Thyroid gland (tissue), 4 donors: ENCODE data around the gene PARD3B. TPM values are rescaled to one million over a fixed set of nuclear protein-coding genes. Genes with fewer than 3 reads are reported as not detected.

Source experiments
- DNase-seq, 2 donors: peaks; one replicate each; pipeline ENCODE4 v3.0.0-alpha.2; 2019
- H3K27ac ChIP-seq, 3 donors: fragments of 200-600 bp; sonication (generic); 1 replicate in 2 of 3; 2 replicates in 1 of 3; pipeline ENCODE4 v1.5.1; 2016 to 2019; ENCODE audit warnings: mild to moderate bottlenecking in 1 of 3, moderate library complexity in 1 of 3
- H3K27me3 ChIP-seq: fragments of 200-600 bp; sonication (generic); one replicate; pipeline ENCODE4 v1.5.1; 2019
- H3K36me3 ChIP-seq, 2 donors: fragments of 200-600 bp; sonication (generic); one replicate each; pipeline ENCODE4 v1.5.1; 2016 to 2019
- H3K4me1 ChIP-seq, 2 donors: fragments of 200-600 bp; sonication (generic); one replicate each; pipeline ENCODE4 v1.5.1; 2017 to 2019
- H3K4me3 ChIP-seq, 3 donors: fragments of 200-600 bp; sonication (generic); replicated peaks in 1 of 3; 1 replicate in 2 of 3; 2 replicates in 1 of 3; pipeline ENCODE4 v1.5.1; 2016; ENCODE audit warnings: mild to moderate bottlenecking in 1 of 3
- H3K9me3 ChIP-seq: fragments of 200-600 bp; sonication (generic); one replicate; pipeline ENCODE4 v1.5.1; 2017
- CTCF ChIP-seq, 6 experiments: fragments of 200-600 bp in 3 of 6; fragments of 450-650 bp in 3 of 6; sonication (generic) in 3 of 6; IDR thresholded peaks; one replicate each; pipeline ENCODE4 v1.5.1; 2016 to 2019; ENCODE audit warnings: antibody characterized with exemption in 6 of 6, mild to moderate bottlenecking in 2 of 6, inconsistent platforms in 1 of 6, moderate library complexity in 1 of 6
- POLR2A ChIP-seq, 2 donors: fragments of 450-650 bp; IDR thresholded peaks; one replicate each; pipeline ENCODE4 v1.6.1; 2017; ENCODE audit warnings: antibody characterized with exemption in 2 of 2, mild to moderate bottlenecking in 2 of 2, moderate library complexity in 1 of 2
- WGBS, 2 donors: methylation state at CpG; one replicate each; pipeline ENCODE4 v1.1.5; 2017; 5-methylcytosine and 5-hydroxymethylcytosine counted together
- intact Hi-C: fragments of 100-400 bp; cut with DNase I; formaldehyde crosslinking; loops from one replicate; pipeline ENCODE4 v1.15.1; 2023
- total RNA-seq, 4 donors: library from RNA; depleted of rRNA; stranded (reverse); fragments of >200 nt; gene quantifications; one replicate each; pipeline ENCODE4 v1.2.3, GENCODE V29; 2016

The PARD3B gene
- total RNA-seq, 4 donors from 2014 or later, result 27.0 to 43.4 (median 34.6) TPM

DNA sequence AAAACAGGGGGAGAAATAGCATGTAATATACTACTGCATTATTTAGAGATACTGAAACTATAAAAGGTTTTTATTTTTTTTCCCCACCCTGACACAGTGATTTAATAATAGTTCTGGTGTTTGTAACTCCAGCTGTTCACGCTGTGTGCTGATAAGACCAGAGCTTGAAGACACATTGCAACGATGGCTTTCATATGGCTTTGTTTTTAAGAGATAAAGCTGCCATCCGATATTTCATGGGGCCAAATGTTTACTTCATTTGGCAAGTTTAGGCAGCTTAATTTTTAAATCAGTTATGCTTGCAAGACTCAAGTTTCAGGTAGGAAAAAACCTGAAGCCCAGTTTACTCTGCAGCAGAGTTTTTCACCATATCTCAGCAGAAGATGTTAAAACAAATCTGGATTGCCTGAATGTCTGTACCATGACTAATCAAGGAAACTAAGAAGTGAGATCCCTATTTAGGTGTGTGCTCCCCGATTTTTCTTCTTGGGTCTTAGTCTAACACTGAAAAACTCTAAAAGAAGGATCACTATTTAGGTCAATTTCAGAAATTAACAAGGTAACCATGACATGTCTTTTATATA, 508.6 kb downstream of the PARD3B start:
- Histone ChIP-seq H3K36me3 (no peaks in the 10 kb centered on the region), H3K9me3 (no peaks in the 10 kb centered on the region), H3K4me1 (no peaks in the 10 kb centered on the region), H3K27ac (no peak overlapping the region), H3K27me3 (no peaks in the 10 kb centered on the region), H3K4me3 (no peak overlapping the region)
- DNase-seq, result no peak
- TF ChIP-seq CTCF (IDR thresholded peaks at IDR 0.05), result no peak
- no peak for TF ChIP-seq POLR2A (IDR thresholded peaks at IDR 0.05)
- 78 to 82% methylated on average over 4 of the region's 4 CpGs for WGBS, 2 donors
- intact Hi-C loops, result no loop called here

GRCh38 chr2:205054789-205055188, 509.5 kb downstream of the PARD3B start:
- Histone ChIP-seq H3K4me3 (no peak overlapping the region), H3K9me3 (no peaks in the 10 kb centered on the region), H3K4me1 (no peaks in the 10 kb centered on the region), H3K27ac (no peak overlapping the region), H3K36me3 (no peaks in the 10 kb centered on the region), H3K27me3 (no peaks in the 10 kb centered on the region)
- 88 to 91% methylated on average over 4 of the region's 4 CpGs for WGBS, 2 donors
- TF ChIP-seq CTCF (IDR thresholded peaks at IDR 0.05) (no peak), POLR2A (IDR thresholded peaks at IDR 0.05) (no peak)
- intact Hi-C loops, result no loop called here
- DNase-seq, result no peak

- no peak for DNase-seq
- intact Hi-C loops, result no loop called here
- no peaks in the 10 kb centered on the region for H3K27me3 ChIP-seq
- H3K4me1 ChIP-seq, result no peaks in the 10 kb centered on the region
- WGBS, 2 donors, result 79 to 80% methylated on average over 2 of the region's 2 CpGs
- no peak overlapping the region for H3K4me3 ChIP-seq
- no peak overlapping the region for H3K27ac ChIP-seq
- TF ChIP-seq POLR2A (IDR thresholded peaks at IDR 0.05) (no peak), CTCF (IDR thresholded peaks at IDR 0.05) (no peak)
- H3K36me3 ChIP-seq, result no peaks in the 10 kb centered on the region
- no peaks in the 10 kb centered on the region for H3K9me3 ChIP-seq
Measured at GRCh38 chr2:205055251-205055650, 510.0 kb downstream of the PARD3B start.

GRCh38 chr2:205056151-205056561, 510.9 kb downstream of the PARD3B start:
- WGBS, 2 donors, result 77 to 81% methylated on average over 6 of the region's 6 CpGs
- Histone ChIP-seq H3K36me3 (no peaks in the 10 kb centered on the region), H3K27ac (no peak overlapping the region), H3K4me1 (no peaks in the 10 kb centered on the region), H3K4me3 (no peak overlapping the region), H3K27me3 (no peaks in the 10 kb centered on the region), H3K9me3 (no peaks in the 10 kb centered on the region)
- no peak for DNase-seq
- TF ChIP-seq CTCF (IDR thresholded peaks at IDR 0.05), result no peak
- no peak for TF ChIP-seq POLR2A (IDR thresholded peaks at IDR 0.05)
- intact Hi-C loops, result no loop called here

- 97 to 98% methylated on average over 2 of the region's 2 CpGs for WGBS, 2 donors
- no peaks in the 10 kb centered on the region for H3K27me3 ChIP-seq
- no peak for DNase-seq
- H3K36me3 ChIP-seq, result no peaks in the 10 kb centered on the region
- H3K4me1 ChIP-seq, result no peaks in the 10 kb centered on the region
- no peak overlapping the region for H3K27ac ChIP-seq
- H3K4me3 ChIP-seq, result no peak overlapping the region
- H3K9me3 ChIP-seq, result no peaks in the 10 kb centered on the region
- intact Hi-C loops, result no loop called here
- TF ChIP-seq CTCF (IDR thresholded peaks at IDR 0.05), result no peak
- TF ChIP-seq POLR2A (IDR thresholded peaks at IDR 0.05), result no peak
Measured at GRCh38 chr2:205058409-205058808, 513.1 kb downstream of the PARD3B start.
